Activated CD4-positive, alpha-beta T cell treated with anti-CD3 and anti-CD28 coated beads, Interleukin-2, amount 50 U/mL, for 4 hours (primary cell): ENCODE data around the gene SLIT3.

ENCODE experiments used
- DNase-seq, 2 experiments: peaks; one replicate each; pipeline ENCODE4 v3.0.0-alpha.2; 2020

Gene SLIT3

GRCh38 chr5:168778536-168778935, 522.4 kb downstream of the SLIT3 start:
- DNase-seq: no peak

GRCh38 chr5:168777651-168778050, 523.3 kb downstream of the SLIT3 start:
- DNase-seq: no peak

- DNase-seq: no peak
These were observed 524.9 kb downstream of the SLIT3 start for GRCh38 chr5:168776070-168776469.

GRCh38 chr5:168773226-168773625, 527.7 kb downstream of the SLIT3 start:
- DNase-seq: no peak

- no peak for DNase-seq
These were observed 528.5 kb downstream of the SLIT3 start for GRCh38 chr5:168772316-168772961.

- DNase-seq: no peak
These were observed 529.3 kb downstream of the SLIT3 start for GRCh38 chr5:168771678-168772077.

- no peak for DNase-seq
These were observed 529.9 kb downstream of the SLIT3 start for GRCh38 chr5:168770996-168771395.

GRCh38 chr5:168770036-168770498, 530.9 kb downstream of the SLIT3 start:
- DNase-seq: no peak

GRCh38 chr5:168768172-168768571, 532.8 kb downstream of the SLIT3 start:
- no peak for DNase-seq

GRCh38 chr5:168766426-168766700, 534.6 kb downstream of the SLIT3 start:
- DNase-seq: no peak

GRCh38 chr5:168765551-168766425, 535.2 kb downstream of the SLIT3 start:
- no peak for DNase-seq

GRCh38 chr5:168765086-168765550, 535.8 kb downstream of the SLIT3 start:
- no peak for DNase-seq

GRCh38 chr5:168756453-168757391, 544.2 kb downstream of the SLIT3 start:
- DNase-seq: no peak

GRCh38 chr5:168755548-168756093, 545.3 kb downstream of the SLIT3 start:
- DNase-seq: no peak

GRCh38 chr5:168753691-168754254, 547.2 kb downstream of the SLIT3 start:
- DNase-seq: no peak

- no peak for DNase-seq
These were observed 548.3 kb downstream of the SLIT3 start for GRCh38 chr5:168752416-168753190.

- DNase-seq: no peak
These were observed 548.9 kb downstream of the SLIT3 start for GRCh38 chr5:168752012-168752411.

GRCh38 chr5:168750926-168751325, 550.0 kb downstream of the SLIT3 start:
- DNase-seq: no peak

- no peak for DNase-seq
These were observed 551.4 kb downstream of the SLIT3 start for GRCh38 chr5:168749391-168750100.

GRCh38 chr5:168747987-168748777, 552.8 kb downstream of the SLIT3 start:
- no peak for DNase-seq
